Airway epithelial cell (primary cell): ENCODE results near the gene MCRIP1. TPM values are rescaled to one million over a fixed set of nuclear protein-coding genes. Genes with fewer than 3 reads are reported as not detected.

Experiments used
- total RNA-seq: library from RNA; depleted of rRNA; stranded (reverse); fragments of >200 nt; gene quantifications from 2 replicates; pipeline ENCODE4 v1.2.3, GENCODE V29; 2015

Gene MCRIP1, protein sequence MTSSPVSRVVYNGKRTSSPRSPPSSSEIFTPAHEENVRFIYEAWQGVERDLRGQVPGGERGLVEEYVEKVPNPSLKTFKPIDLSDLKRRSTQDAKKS
- total RNA-seq = 34.9 and 50.1 TPM in 2 replicates

DNA sequence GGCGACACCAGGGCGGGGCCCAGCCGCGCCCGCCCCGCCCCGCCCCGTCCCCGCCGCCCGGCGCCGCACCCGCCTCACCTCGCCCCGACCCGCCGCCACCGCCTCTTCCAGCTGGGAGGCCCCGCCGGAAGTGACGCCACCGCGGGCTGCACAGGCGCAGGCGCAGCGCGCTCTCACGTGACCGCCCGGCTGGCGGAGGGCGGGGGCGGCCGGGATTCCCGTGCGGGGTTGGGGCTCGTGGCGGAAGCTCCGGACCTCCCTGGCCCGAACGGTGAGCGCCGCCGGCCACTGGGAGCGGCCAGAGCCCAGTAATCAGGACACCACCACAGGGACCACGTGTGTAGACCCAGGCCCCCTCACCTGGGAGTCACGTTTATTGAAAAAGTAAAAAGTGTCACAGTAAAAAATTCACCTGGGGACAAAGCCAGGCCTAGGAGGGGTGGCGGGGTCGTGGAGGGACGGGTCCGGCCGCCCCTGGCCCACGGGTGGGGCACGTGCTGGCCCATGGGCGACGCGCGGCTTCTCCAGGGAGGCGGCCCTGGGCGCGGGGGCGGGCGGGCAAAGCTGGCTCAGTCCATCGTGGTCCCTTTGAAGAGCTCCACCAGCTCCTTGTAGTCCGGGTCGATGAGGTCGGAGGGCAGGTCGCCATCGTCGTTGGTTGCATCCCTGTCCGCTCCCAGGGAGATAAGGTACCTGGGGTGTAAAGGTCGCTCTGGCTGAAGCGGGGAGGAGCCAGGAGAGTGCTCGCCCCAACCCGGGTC, at the start of gene MCRIP1:
Gene MCRIP1 (minus strand): TSS at position 132 of the 761 bp plus-strand sequence. CDS start 8,785 bp downstream, outside the sequence.

DNA sequence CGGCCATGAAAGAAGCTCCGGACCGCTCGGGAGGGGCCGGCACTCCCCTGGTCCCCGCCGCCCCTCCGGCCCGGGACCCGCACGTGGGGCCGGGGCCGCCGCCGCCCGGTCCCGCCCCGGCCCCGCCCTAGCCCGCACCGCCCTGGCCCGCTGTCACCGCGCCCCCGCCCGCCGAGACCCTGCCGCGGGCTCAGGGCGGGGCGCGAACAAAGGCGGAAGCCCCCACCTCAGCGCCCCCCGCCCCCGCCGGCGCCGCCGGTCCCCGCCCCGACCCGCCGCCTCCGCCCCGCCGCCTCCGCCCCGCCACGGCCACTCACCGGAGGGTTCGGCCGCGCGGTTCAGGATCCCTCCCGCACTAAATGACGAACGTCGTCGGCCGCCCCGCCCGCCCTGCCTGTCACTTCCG, 37.9 kb upstream of the MCRIP1 start, which contains the start of gene ARHGDIA:
Gene ARHGDIA (minus strand): TSS at position 357 of the 406 bp plus-strand sequence. CDS start 1,407 bp downstream, outside the sequence.

DNA sequence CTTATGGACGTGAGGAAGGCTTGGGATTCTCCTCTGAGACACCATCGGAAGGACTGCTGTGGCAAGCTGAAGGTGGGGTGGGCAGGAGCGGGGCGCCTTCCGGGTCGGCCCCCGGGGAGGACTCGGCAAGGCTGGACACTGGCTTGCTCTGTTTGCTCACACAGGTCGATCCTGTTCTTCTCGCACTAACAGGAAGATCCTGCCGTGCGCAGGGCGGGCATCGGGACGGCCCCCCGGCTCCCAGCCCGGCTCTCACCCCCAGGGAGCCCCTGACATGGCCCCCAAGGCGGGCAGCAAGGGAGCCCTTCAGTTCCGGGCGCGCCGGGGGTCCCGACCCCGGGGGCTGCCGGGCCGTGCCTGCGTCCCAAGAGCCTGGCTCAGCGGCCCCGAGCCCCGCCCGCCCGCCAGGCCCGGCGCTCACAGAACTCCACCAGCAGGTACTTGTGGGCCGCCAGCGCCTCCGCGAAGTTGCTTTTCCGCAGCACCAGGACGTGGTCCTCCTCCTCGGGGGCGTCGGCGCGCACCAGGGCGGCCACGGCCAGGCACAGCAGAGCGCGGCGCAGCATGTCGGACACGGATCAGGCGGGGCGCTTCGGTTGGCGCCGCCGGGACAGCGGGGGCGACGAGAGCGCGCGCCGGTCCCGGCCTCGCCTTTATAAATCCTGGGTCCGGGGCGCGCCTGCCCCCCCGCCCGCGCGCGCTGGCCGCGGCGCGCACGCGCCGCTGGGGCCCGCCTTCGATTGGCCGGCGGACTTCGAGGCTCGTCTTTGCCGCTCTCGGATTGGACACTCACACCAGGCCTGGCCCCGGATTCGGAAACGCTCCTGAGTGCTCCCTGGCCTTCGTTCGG, 27.0 kb upstream of the MCRIP1 start, which contains the start of gene P4HB:
Gene P4HB (minus strand): TSS at position 630 of the 850 bp plus-strand sequence. CDS start 64 bp downstream, at position 566.

DNA sequence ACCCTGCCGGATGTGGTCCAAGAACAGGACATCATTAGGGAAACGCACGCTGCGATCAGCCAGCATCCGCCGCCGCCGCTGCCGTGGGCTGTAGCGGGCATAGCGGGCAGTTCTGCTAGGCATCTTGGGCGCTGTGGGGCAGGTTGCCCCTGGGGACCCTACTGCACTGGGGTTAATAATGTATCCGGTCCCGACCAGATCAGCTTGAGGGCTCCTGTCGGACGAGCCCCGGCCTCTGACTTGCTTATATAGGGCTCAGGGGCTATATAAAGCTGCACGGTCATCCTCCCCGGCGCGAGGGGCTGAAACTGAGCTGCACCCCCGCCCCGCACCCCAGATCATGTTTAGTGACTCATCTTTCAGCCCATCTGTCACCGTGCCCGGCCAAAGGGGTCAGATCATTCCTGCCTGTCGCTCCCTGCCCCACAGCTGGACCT, 1.8 kb upstream of the MCRIP1 start, which contains the start of gene PPP1R27:
Gene PPP1R27 (minus strand): TSS at position 220 of the 437 bp plus-strand sequence. CDS start 97 bp downstream, at position 123.

DNA sequence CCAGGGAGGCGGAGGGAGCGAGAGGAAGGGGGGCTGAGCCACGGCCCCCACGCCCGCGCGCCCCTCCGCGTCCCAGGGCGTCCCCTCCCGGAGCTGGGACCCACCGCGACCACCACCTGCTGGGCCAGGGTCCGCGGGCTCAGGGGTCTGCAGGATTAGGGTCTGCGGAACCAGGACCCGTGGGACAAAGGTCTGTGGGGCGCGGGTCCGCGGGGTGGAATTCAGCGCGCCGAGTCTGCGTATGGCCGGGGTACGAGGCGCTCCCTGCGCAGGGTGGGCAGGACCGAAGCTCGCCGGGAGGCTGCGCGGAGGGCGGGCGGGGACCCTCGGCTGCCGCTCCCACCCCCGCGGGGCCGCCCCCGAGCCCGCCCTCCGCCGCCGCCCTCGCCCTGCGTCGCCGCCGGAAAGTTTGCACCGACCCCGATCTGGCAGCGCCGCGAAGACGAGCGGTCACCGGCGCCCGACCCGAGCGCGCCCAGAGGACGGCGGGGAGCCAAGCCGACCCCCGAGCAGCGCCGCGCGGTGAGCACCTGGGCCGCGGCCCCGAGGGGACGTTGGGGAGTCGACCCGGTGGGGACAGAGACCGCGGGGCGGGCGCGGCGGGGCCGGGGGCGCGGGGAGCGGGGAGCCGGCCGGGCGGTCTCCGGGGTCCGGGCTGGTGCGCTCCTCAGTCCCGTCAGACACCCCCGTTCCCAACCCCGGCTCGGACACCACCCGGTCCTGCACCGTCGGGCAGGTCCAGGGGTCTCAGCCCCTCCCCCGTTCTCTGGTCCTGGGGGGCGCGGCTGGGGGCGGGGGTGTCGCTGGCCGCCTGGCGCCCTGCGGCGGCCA, 29.1 kb downstream of the MCRIP1 start, which contains the start of gene GCGR:
Gene GCGR (plus strand): TSS at position 423 of the 831 bp plus-strand sequence. CDS start 4,869 bp downstream, outside the sequence.

Other genes starting within 250 kb of the MCRIP1 start
- gene NPLOC4, start 196.2 kb downstream of the MCRIP1 start, total RNA-seq = 45.6 and 57.5 TPM in 2 replicates
- gene TSPAN10, start 196.1 kb downstream of the MCRIP1 start, total RNA-seq = 0.63 and 0.74 TPM in 2 replicates
- 1.4 TPM in 1 of 2 replicates, not detected in the other for gene PDE6G, start 176.7 kb downstream of the MCRIP1 start, total RNA-seq
- gene OXLD1, start 166.7 kb downstream of the MCRIP1 start, total RNA-seq = 27.8 and 34.8 TPM in 2 replicates
- gene CCDC137, start 166.6 kb downstream of the MCRIP1 start, total RNA-seq = 23.0 and 27.5 TPM in 2 replicates
- 45.1 and 45.5 TPM in 2 replicates for gene ARL16, start 149.5 kb downstream of the MCRIP1 start, total RNA-seq
- gene HGS, start 149.3 kb downstream of the MCRIP1 start, total RNA-seq = 79.4 and 92.7 TPM in 2 replicates
- 136 and 143 TPM in 2 replicates for gene MRPL12, start 129.9 kb downstream of the MCRIP1 start, total RNA-seq
- 56.4 and 66.7 TPM in 2 replicates for gene SLC25A10, start 121.0 kb downstream of the MCRIP1 start, total RNA-seq
- gene GCGR, start 29.1 kb downstream of the MCRIP1 start, total RNA-seq = not detected in 2 replicates
- not detected in 2 replicates for gene PPP1R27, start 1.8 kb upstream of the MCRIP1 start, total RNA-seq
- gene P4HB, start 27.2 kb upstream of the MCRIP1 start, total RNA-seq = 1,284 and 1,865 TPM in 2 replicates
- 326 and 351 TPM in 2 replicates for gene ARHGDIA, start 38.0 kb upstream of the MCRIP1 start, total RNA-seq
- gene ALYREF, start 58.3 kb upstream of the MCRIP1 start, total RNA-seq = 184 and 208 TPM in 2 replicates
- 235 and 300 TPM in 2 replicates for gene ANAPC11, start 58.4 kb upstream of the MCRIP1 start, total RNA-seq
- 3.0 TPM in 1 of 2 replicates, not detected in the other for gene NPB, start 68.9 kb upstream of the MCRIP1 start, total RNA-seq
- gene PCYT2, start 78.1 kb upstream of the MCRIP1 start, total RNA-seq = 50.9 and 54.8 TPM in 2 replicates
- 32.9 and 35.1 TPM in 2 replicates for gene SIRT7, start 84.9 kb upstream of the MCRIP1 start, total RNA-seq
- gene MAFG, start 94.4 kb upstream of the MCRIP1 start, total RNA-seq = 9.5 and 12.1 TPM in 2 replicates
- gene PYCR1, start 104.0 kb upstream of the MCRIP1 start, total RNA-seq = 55.8 and 60.5 TPM in 2 replicates
- gene MYADML2, start 113.9 kb upstream of the MCRIP1 start, total RNA-seq = not detected in 2 replicates
- gene NOTUM, start 127.9 kb upstream of the MCRIP1 start, total RNA-seq = not detected in 2 replicates
- gene ASPSCR1, start 144.3 kb upstream of the MCRIP1 start, total RNA-seq = 6.9 and 12.5 TPM in 2 replicates
- 123 and 162 TPM in 2 replicates for gene CENPX, start 189.6 kb upstream of the MCRIP1 start, total RNA-seq
- gene LRRC45, start 190.0 kb upstream of the MCRIP1 start, total RNA-seq = 16.3 and 21.5 TPM in 2 replicates
- gene RAC3, start 198.4 kb upstream of the MCRIP1 start, total RNA-seq = 53.3 and 75.5 TPM in 2 replicates
- 161 and 191 TPM in 2 replicates for gene DCXR, start 204.4 kb upstream of the MCRIP1 start, total RNA-seq
- 37.6 and 38.2 TPM in 2 replicates for gene RFNG, start 218.5 kb upstream of the MCRIP1 start, total RNA-seq
- 115 and 136 TPM in 2 replicates for gene GPS1, start 218.6 kb upstream of the MCRIP1 start, total RNA-seq
- gene DUS1L, start 232.5 kb upstream of the MCRIP1 start, total RNA-seq = 76.2 and 82.9 TPM in 2 replicates